ENCODE measurements around the gene KCNIP3. TPM values are rescaled to one million over a fixed set of nuclear protein-coding genes. Genes with fewer than 3 reads are reported as not detected.
"Not testable (repeated sequence)": the region's sequence is repeated elsewhere in the genome, so short reads cannot be mapped to it uniquely, and the experiment has no call there.

The KCNIP3 gene
- total RNA-seq, 3 donors from 2014 or later = 3.0 to 12.5 (median 4.1) TPM

DNA sequence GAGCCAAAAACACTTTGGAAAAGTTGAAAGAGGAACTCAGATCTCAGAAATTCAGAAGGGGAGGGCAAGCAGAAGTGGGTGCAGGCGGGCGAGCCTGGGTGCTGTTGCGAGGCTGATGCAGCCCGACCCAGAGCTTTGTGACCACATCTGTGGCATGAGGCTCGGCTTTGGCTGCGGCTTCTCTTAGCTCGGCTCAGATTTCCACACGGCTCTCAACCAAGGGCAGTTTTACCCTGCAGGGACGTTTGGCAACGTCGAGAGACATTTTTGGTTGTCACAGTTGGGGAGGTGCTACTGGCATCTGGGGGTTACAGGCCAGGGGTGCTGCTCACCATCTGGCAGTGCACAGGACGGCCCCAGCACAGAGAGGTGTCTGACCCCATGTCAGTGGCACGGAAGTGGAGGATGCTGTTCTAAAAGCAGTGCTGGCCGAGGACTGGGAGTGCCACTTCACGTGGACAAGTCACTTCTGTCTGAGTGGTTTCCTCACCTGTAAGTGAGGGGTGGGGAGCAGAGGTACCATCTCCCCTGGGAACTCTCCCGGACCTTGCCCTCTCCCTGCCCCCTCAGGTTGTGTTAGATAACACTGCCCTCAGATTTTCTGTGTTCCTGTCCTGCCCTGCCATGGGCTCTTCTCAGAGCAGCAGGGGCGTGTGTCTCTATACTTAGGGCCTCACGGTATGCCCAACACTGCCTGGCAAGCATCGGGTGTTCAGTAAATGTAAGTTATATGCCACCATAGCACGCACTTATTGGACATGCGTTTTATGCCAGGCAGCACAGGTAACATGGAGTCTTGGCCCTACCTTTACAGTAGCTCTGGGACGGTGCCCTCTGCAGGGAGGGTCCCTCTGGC is 56.7 kb downstream of the KCNIP3 start:
- ATAC-seq = no peak

DNA sequence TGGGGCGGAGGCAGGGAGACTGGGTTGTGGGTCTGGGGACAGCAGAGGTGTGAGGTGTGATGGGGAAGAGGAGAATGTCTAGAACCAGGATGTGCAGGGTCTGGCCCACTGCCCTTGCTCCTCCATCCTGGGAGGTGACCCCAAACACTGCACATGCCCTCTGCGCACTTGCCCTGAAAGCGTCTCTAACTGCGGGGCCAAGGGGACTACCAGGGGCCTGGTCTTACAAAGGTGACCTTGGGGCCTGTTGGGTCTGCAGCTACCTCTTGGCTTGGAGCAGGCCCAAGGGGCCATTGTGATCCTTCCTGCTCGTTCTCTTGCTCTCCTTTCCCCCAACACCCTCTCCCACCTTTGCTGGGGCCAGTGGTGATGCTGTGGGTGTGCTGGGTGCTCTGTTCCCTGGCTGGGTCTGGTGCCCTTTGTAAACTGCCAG is 57.3 kb downstream of the KCNIP3 start:
- Histone ChIP-seq H3K4me1 (ENCODE audit: low read depth) (no peaks in the 10 kb centered on the region), H3K4me3 (no peak overlapping the region), H3K36me3 (ENCODE audit: low read depth) (no peaks in the 10 kb centered on the region), H3K9me3 (no peaks in the 10 kb centered on the region)
- intact Hi-C loops (cut with DNase I, micrococcal nuclease) = no loop called here
- DNase-seq = no peak
- TF ChIP-seq, protein P1, sequence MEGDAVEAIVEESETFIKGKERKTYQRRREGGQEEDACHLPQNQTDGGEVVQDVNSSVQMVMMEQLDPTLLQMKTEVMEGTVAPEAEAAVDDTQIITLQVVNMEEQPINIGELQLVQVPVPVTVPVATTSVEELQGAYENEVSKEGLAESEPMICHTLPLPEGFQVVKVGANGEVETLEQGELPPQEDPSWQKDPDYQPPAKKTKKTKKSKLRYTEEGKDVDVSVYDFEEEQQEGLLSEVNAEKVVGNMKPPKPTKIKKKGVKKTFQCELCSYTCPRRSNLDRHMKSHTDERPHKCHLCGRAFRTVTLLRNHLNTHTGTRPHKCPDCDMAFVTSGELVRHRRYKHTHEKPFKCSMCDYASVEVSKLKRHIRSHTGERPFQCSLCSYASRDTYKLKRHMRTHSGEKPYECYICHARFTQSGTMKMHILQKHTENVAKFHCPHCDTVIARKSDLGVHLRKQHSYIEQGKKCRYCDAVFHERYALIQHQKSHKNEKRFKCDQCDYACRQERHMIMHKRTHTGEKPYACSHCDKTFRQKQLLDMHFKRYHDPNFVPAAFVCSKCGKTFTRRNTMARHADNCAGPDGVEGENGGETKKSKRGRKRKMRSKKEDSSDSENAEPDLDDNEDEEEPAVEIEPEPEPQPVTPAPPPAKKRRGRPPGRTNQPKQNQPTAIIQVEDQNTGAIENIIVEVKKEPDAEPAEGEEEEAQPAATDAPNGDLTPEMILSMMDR (IDR thresholded peaks at IDR 0.05) = no peak
- ATAC-seq = no peak

More for the DNA sequence above, 56.7 kb downstream of the KCNIP3 start:
- no peaks in the 10 kb centered on the region for H3K9me3 ChIP-seq
- no peak for DNase-seq
- intact Hi-C loops (cut with DNase I, micrococcal nuclease) = no loop called here
- TF ChIP-seq, protein P1 (IDR thresholded peaks at IDR 0.05) = no peak
- H3K4me3 ChIP-seq = no peak overlapping the region
- H3K36me3 ChIP-seq (ENCODE audit: low read depth) = no peaks in the 10 kb centered on the region
- H3K4me1 ChIP-seq (ENCODE audit: low read depth) = no peaks in the 10 kb centered on the region

DNA sequence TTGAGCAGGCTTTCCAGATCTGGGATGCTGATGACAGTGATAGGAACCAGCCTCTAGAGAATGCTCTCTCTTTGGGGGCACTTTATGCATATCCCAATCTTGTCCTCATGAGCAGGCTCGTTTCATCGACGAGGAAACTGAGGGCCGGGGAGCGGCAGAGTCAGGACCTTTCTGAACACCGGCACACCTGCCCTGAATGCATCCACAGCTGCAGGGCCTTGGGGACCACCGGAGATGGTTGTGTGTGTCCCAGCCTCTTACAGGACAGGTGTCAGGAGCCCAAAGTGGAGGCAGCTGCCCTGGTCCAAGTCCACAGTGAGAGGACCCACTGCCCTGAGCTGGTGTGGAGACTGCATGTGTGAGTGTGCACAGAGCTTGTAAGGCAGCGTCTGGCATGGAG is 57.8 kb downstream of the KCNIP3 start:
- Histone ChIP-seq H3K4me3 (no peak overlapping the region), H3K9me3 (no peaks in the 10 kb centered on the region), H3K36me3 (ENCODE audit: low read depth) (no peaks in the 10 kb centered on the region), H3K4me1 (ENCODE audit: low read depth) (no peaks in the 10 kb centered on the region)
- TF ChIP-seq, protein P1 (IDR thresholded peaks at IDR 0.05) = no peak
- intact Hi-C loops (cut with DNase I, micrococcal nuclease) = no loop called here
- DNase-seq = no peak
- ATAC-seq = no peak

DNA sequence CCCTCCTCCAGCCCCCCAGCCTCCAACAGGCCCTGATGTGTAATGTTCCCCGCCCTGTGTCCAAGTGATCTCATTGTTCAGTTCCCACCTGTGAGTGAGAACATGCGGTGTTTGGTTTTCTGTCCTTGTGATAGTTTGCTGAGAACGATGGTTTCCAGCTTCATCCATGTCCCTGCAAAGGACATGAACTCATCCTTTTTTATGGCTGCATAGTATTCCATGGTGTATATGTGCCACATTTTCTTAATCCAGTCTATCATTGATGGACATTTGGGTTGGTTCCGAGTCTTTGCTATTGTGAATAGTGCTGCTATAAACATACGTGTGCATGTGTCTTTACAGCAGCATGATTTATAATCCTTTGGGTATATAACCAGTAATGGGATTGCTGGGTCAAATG is 58.3 kb downstream of the KCNIP3 start:
- ATAC-seq; DNase-seq; intact Hi-C loops (cut with DNase I, micrococcal nuclease); H3K4me1 ChIP-seq (ENCODE audit: low read depth); H3K9me3 ChIP-seq; H3K36me3 ChIP-seq (ENCODE audit: low read depth); H3K4me3 ChIP-seq: not testable (repeated sequence)

GRCh38 chr2:95356821-95357700 is 59.9 kb downstream of the KCNIP3 start:
- intact Hi-C loops (cut with DNase I, micrococcal nuclease) = no loop called here
- H3K4me1 ChIP-seq (ENCODE audit: low read depth) = no peaks in the 10 kb centered on the region
- TF ChIP-seq, protein P1 (IDR thresholded peaks at IDR 0.05) = no peak
- no peak overlapping the region for H3K4me3 ChIP-seq
- H3K36me3 ChIP-seq (ENCODE audit: low read depth) = no peaks in the 10 kb centered on the region
- DNase-seq (no peak), ATAC-seq (no peak)
- H3K9me3 ChIP-seq = no peaks in the 10 kb centered on the region

Measured in mucosa of descending colon (tissue), 3 donors.